Measurements from ENCODE around the gene FAM25A.
"Not testable (repeated sequence)": the region's sequence is repeated elsewhere in the genome, so short reads cannot be mapped to it uniquely, and the experiment has no call there.

Gene FAM25A

GRCh38 chr10:86988520-86988919, 31.6 kb upstream of the FAM25A start:
- no peak overlapping the region for H3K4me3 ChIP-seq (ENCODE audit: low read length)

GRCh38 chr10:86991362-86991761, 28.7 kb upstream of the FAM25A start:
- not testable (repeated sequence) for H3K9ac ChIP-seq (ENCODE audit: low read length); H3K9me3 ChIP-seq (ENCODE audit: control insufficient read depth, low read length); H3K36me3 ChIP-seq (ENCODE audit: control insufficient read depth, insufficient read depth, low read length); H3K4me3 ChIP-seq (ENCODE audit: low read length); H3K4me1 ChIP-seq (ENCODE audit: control insufficient read depth, insufficient read depth, low read length); H3K27me3 ChIP-seq (ENCODE audit: control insufficient read depth, insufficient read depth, low read length)

More at GRCh38 chr10:86988520-86988919, 31.6 kb upstream of the FAM25A start:
- H3K27me3 ChIP-seq (ENCODE audit: control insufficient read depth, insufficient read depth, low read length) = no peaks in the 10 kb centered on the region
- H3K36me3 ChIP-seq (ENCODE audit: control insufficient read depth, insufficient read depth, low read length) = no peaks in the 10 kb centered on the region
- H3K9me3 ChIP-seq (ENCODE audit: control insufficient read depth, low read length) = no peaks in the 10 kb centered on the region
- H3K4me1 ChIP-seq (ENCODE audit: control insufficient read depth, insufficient read depth, low read length) = no peaks in the 10 kb centered on the region
- H3K9ac ChIP-seq (ENCODE audit: low read length) = no peak overlapping the region

- Histone ChIP-seq H3K36me3 (ENCODE audit: control insufficient read depth, insufficient read depth, low read length) (no peaks in the 10 kb centered on the region), H3K4me1 (ENCODE audit: control insufficient read depth, insufficient read depth, low read length) (no peaks in the 10 kb centered on the region)
Measured at GRCh38 chr10:86992456-86992855, 27.6 kb upstream of the FAM25A start.

GRCh38 chr10:86992929-86993328, 27.2 kb upstream of the FAM25A start:
- no peak overlapping the region for H3K4me3 ChIP-seq (ENCODE audit: low read length)

More at GRCh38 chr10:86992456-86992855, 27.6 kb upstream of the FAM25A start:
- no peaks in the 10 kb centered on the region for H3K9me3 ChIP-seq (ENCODE audit: control insufficient read depth, low read length)
- H3K27me3 ChIP-seq (ENCODE audit: control insufficient read depth, insufficient read depth, low read length) = no peaks in the 10 kb centered on the region
- no peak overlapping the region for H3K4me3 ChIP-seq (ENCODE audit: low read length)
- no peak overlapping the region for H3K9ac ChIP-seq (ENCODE audit: low read length)

DNA sequence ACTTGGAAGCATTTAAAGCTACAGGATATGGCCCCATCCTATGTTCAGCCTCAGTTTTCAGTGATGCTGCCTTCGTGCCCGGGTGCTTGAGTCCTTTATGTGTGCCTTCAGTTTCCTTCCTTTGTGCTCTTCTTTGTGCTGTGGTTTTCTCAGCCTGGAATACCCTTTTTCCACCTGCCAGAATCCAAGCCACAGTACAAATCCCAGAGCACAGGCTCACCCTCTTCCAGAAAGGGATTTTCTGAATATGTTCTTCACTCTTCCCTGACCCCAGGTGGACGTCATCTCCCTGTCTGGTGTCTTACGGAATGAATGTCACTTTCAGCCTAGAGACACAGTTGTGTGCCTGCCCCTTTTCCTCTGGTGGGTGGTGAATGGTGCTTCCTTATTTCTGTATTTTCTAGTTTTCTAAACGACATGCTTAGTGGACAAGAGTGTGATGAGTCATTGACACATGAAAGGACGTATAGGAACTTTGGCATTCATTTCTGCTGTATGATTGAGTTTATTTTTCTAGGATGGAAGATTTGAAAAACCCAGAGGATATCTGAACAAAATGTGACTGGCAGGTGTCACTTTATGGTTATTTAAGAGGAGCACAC, 20.2 kb upstream of the FAM25A start:
- not testable (repeated sequence) for H3K27me3 ChIP-seq (ENCODE audit: control insufficient read depth, insufficient read depth, low read length); H3K9ac ChIP-seq (ENCODE audit: low read length); H3K36me3 ChIP-seq (ENCODE audit: control insufficient read depth, insufficient read depth, low read length); H3K4me1 ChIP-seq (ENCODE audit: control insufficient read depth, insufficient read depth, low read length); H3K9me3 ChIP-seq (ENCODE audit: control insufficient read depth, low read length); H3K4me3 ChIP-seq (ENCODE audit: low read length)

More at GRCh38 chr10:86992929-86993328, 27.2 kb upstream of the FAM25A start:
- Histone ChIP-seq H3K9ac (ENCODE audit: low read length) (no peak overlapping the region), H3K36me3 (ENCODE audit: control insufficient read depth, insufficient read depth, low read length) (no peaks in the 10 kb centered on the region), H3K27me3 (ENCODE audit: control insufficient read depth, insufficient read depth, low read length) (no peaks in the 10 kb centered on the region), H3K4me1 (ENCODE audit: control insufficient read depth, insufficient read depth, low read length) (no peaks in the 10 kb centered on the region), H3K9me3 (ENCODE audit: control insufficient read depth, low read length) (no peaks in the 10 kb centered on the region)

DNA sequence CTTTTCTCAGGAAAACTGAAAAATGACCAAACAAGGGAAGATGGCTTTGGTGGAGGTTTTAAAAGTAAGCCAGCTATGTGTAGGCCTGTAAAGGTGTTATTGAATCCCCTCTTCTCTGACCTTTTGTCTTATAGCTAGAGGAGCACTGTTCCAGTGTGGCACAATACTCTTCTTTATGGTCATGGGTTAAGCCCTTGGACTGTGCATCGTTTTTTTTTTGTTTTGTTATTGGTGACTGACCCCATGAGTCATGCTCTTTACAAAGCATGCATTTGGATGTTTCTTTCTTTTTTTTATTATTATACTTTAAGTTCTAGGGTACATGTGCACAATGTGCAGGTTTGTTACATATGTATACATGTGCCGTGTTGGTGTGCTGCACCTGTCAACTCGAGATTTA, 19.6 kb upstream of the FAM25A start:
- Histone ChIP-seq H3K4me3 (ENCODE audit: low read length) (no peak overlapping the region), H3K4me1 (ENCODE audit: control insufficient read depth, insufficient read depth, low read length) (no peaks in the 10 kb centered on the region), H3K9me3 (ENCODE audit: control insufficient read depth, low read length) (no peaks in the 10 kb centered on the region), H3K36me3 (ENCODE audit: control insufficient read depth, insufficient read depth, low read length) (no peaks in the 10 kb centered on the region), H3K9ac (ENCODE audit: low read length) (no peak overlapping the region), H3K27me3 (ENCODE audit: control insufficient read depth, insufficient read depth, low read length) (no peaks in the 10 kb centered on the region)

DNA sequence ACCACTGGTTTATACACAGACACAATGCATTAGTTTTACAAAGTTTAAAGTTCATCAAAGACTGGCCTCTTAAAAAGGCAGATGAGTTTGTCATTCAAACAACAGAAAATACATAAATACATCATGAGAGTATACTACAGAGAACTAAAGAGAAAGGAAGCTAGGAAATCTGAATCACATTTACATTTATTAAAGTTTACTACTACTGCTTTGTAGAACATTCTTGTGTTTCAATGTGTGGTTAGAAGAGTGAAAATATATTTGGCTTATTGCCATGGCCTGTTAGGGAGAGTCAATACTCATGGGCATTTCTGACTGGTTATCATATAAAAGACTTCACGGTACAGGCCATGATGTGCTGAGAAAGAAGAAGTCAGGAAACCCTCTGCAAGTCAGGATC, 13.0 kb upstream of the FAM25A start:
- H3K27me3 ChIP-seq (ENCODE audit: control insufficient read depth, insufficient read depth, low read length); H3K36me3 ChIP-seq (ENCODE audit: control insufficient read depth, insufficient read depth, low read length); H3K9me3 ChIP-seq (ENCODE audit: control insufficient read depth, low read length); H3K4me3 ChIP-seq (ENCODE audit: low read length); H3K4me1 ChIP-seq (ENCODE audit: control insufficient read depth, insufficient read depth, low read length); H3K9ac ChIP-seq (ENCODE audit: low read length): not testable (repeated sequence)

- H3K4me3 ChIP-seq (ENCODE audit: low read length); H3K27me3 ChIP-seq (ENCODE audit: control insufficient read depth, insufficient read depth, low read length); H3K4me1 ChIP-seq (ENCODE audit: control insufficient read depth, insufficient read depth, low read length); H3K36me3 ChIP-seq (ENCODE audit: control insufficient read depth, insufficient read depth, low read length); H3K9ac ChIP-seq (ENCODE audit: low read length); H3K9me3 ChIP-seq (ENCODE audit: control insufficient read depth, low read length): not testable (repeated sequence)
Measured at GRCh38 chr10:87007674-87008073, 12.4 kb upstream of the FAM25A start.

DNA sequence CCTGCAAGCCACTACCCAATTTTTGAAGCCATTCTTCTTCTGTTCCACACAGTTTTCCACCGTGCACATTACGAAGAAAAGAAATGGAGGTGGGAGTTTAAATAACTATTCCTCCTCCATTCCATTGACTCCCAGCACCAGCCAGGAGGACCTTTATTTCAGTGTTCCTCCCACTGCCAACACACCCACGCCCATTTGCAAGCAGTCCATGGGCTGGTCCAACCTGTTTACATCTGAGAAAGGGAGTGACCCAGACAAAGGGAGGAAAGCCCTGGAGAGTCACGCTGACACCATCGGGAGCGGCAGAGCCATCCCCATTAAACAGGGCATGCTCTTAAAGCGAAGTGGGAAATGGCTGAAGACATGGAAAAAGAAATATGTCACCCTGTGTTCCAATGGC, 11.8 kb upstream of the FAM25A start:
- H3K4me3 ChIP-seq (ENCODE audit: low read length); H3K36me3 ChIP-seq (ENCODE audit: control insufficient read depth, insufficient read depth, low read length); H3K9ac ChIP-seq (ENCODE audit: low read length); H3K9me3 ChIP-seq (ENCODE audit: control insufficient read depth, low read length); H3K27me3 ChIP-seq (ENCODE audit: control insufficient read depth, insufficient read depth, low read length); H3K4me1 ChIP-seq (ENCODE audit: control insufficient read depth, insufficient read depth, low read length): not testable (repeated sequence)

DNA sequence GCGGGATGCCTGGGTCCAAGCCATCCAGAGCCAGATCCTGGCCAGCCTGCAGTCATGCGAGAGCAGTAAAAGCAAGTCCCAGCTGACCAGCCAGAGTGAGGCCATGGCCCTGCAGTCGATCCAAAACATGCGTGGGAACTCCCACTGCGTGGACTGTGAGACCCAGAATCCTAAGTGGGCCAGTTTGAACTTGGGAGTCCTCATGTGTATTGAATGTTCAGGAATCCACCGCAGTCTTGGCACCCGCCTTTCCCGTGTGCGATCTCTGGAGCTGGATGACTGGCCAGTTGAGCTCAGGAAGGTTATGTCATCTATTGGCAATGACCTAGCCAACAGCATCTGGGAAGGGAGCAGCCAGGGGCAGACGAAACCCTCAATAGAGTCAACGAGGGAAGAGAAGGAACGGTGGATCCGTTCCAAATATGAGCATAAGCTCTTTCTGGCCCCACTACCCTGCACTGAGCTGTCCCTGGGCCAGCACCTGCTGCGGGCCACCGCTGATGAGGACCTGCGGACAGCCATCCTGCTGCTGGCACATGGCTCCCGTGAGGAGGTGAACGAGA, 10.9 kb upstream of the FAM25A start:
- not testable (repeated sequence) for H3K9me3 ChIP-seq (ENCODE audit: control insufficient read depth, low read length); H3K4me3 ChIP-seq (ENCODE audit: low read length); H3K36me3 ChIP-seq (ENCODE audit: control insufficient read depth, insufficient read depth, low read length); H3K27me3 ChIP-seq (ENCODE audit: control insufficient read depth, insufficient read depth, low read length); H3K4me1 ChIP-seq (ENCODE audit: control insufficient read depth, insufficient read depth, low read length); H3K9ac ChIP-seq (ENCODE audit: low read length)

DNA sequence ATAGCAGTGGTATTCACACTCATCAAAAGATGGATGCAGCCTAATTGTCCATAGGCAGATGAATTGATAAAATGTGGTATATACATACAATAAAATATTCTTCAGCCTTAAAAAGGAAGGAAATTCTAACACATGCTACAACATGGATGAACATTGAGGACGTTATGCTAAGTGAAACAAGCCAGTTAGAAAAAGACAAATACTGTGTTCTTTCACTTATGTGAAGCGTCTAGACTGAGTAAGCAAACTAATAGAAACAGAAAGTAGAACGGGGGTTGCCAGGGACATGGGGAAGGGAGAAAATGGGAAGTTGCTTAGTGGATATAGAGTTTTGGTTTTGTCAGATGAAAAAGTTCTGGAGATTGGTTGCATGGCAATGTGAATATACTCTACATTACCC, 6.6 kb upstream of the FAM25A start:
- H3K4me3 ChIP-seq (ENCODE audit: low read length); H3K9ac ChIP-seq (ENCODE audit: low read length); H3K9me3 ChIP-seq (ENCODE audit: control insufficient read depth, low read length); H3K27me3 ChIP-seq (ENCODE audit: control insufficient read depth, insufficient read depth, low read length); H3K36me3 ChIP-seq (ENCODE audit: control insufficient read depth, insufficient read depth, low read length); H3K4me1 ChIP-seq (ENCODE audit: control insufficient read depth, insufficient read depth, low read length): not testable (repeated sequence)

- not testable (repeated sequence) for H3K9ac ChIP-seq (ENCODE audit: low read length); H3K4me3 ChIP-seq (ENCODE audit: low read length); H3K27me3 ChIP-seq (ENCODE audit: control insufficient read depth, insufficient read depth, low read length); H3K9me3 ChIP-seq (ENCODE audit: control insufficient read depth, low read length); H3K36me3 ChIP-seq (ENCODE audit: control insufficient read depth, insufficient read depth, low read length); H3K4me1 ChIP-seq (ENCODE audit: control insufficient read depth, insufficient read depth, low read length)
Measured at GRCh38 chr10:87014986-87015716, 4.9 kb upstream of the FAM25A start.

Data from mucosa of stomach (tissue), 1 donor.